DOHH2 (cell line): ENCODE data around the gene ANAPC2.

ENCODE experiments used
- H3F3A ChIP-seq: fragments of 200-600 bp; sonication (generic), shearing (Covaris generic); 2 replicates; pipeline ENCODE4 v1.6.0; 2016; ENCODE audit warnings: antibody characterized with exemption, mild to moderate bottlenecking; ENCODE audit not compliant: control insufficient read depth, insufficient read depth
- H3K27ac ChIP-seq: fragments of 200-600 bp; sonication (generic); 2 replicates; pipeline ENCODE4 v1.5.1; 2014; ENCODE audit warnings: low read depth, mild to moderate bottlenecking, low read length, moderate library complexity
- H3K27me3 ChIP-seq: fragments of 200-600 bp; sonication (generic); 2 replicates; pipeline ENCODE4 v1.6.1; 2014; ENCODE audit warnings: mild to moderate bottlenecking, low read length, mixed read lengths; ENCODE audit not compliant: control insufficient read depth
- H3K36me3 ChIP-seq: fragments of 200-600 bp; sonication (generic); 2 replicates; pipeline ENCODE4 v1.6.1; 2014; ENCODE audit warnings: mild to moderate bottlenecking, low read length, moderate library complexity, mixed read lengths; ENCODE audit not compliant: control insufficient read depth
- H3K4me1 ChIP-seq: fragments of 200-600 bp; sonication (generic); 2 replicates; pipeline ENCODE4 v1.6.1; 2014; ENCODE audit warnings: mild to moderate bottlenecking, low read length, mixed read lengths; ENCODE audit not compliant: control insufficient read depth
- H3K4me2 ChIP-seq: fragments of 200-600 bp; sonication (generic); 2 replicates; pipeline ENCODE4 v1.6.0; 2014; ENCODE audit warnings: mild to moderate bottlenecking, low read length, moderate library complexity
- H3K4me3 ChIP-seq: fragments of 200-600 bp; sonication (generic); 2 replicates; pipeline ENCODE4 v1.5.1; 2014; ENCODE audit warnings: mild to moderate bottlenecking, low read length, mixed read lengths
- H3K79me2 ChIP-seq: fragments of 200-600 bp; sonication (generic); 2 replicates; pipeline ENCODE4 v1.6.1; 2014; ENCODE audit warnings: mild to moderate bottlenecking, low read length, mixed read lengths; ENCODE audit not compliant: control insufficient read depth
- H3K9me2 ChIP-seq: fragments of 200-600 bp; sonication (generic); replicated peaks from 2 replicates; pipeline ENCODE4 v1.6.1; 2014; ENCODE audit warnings: mild to moderate bottlenecking, low read length, mixed read lengths; ENCODE audit not compliant: control insufficient read depth
- H3K9me3 ChIP-seq: fragments of 200-600 bp; sonication (generic); 2 replicates; pipeline ENCODE4 v1.6.1; 2014; ENCODE audit warnings: antibody characterized with exemption, low read length, mixed read lengths; ENCODE audit not compliant: control insufficient read depth, insufficient read depth
- H4K20me1 ChIP-seq: fragments of 200-600 bp; sonication (generic); 2 replicates; pipeline ENCODE4 v1.6.0; 2014; ENCODE audit warnings: low read depth, mild to moderate bottlenecking, antibody characterized with exemption, low read length, moderate library complexity; ENCODE audit not compliant: control insufficient read depth, insufficient read depth
- CTCF ChIP-seq: fragments of 200-600 bp; sonication (generic); IDR thresholded peaks from one replicate; pipeline ENCODE4 v1.5.1; 2014; ENCODE audit warnings: antibody characterized with exemption, mild to moderate bottlenecking, low read depth, low read length; ENCODE audit not compliant: poor library complexity, severe bottlenecking
- EZH2phosphoT487 ChIP-seq: fragments of 200-600 bp; sonication (generic); IDR thresholded peaks from 2 replicates; pipeline ENCODE4 v1.6.1; 2017; ENCODE audit warnings: borderline replicate concordance, mild to moderate bottlenecking, antibody characterized with exemption, low read length, moderate library complexity, mixed read lengths

ANAPC2 gene

GRCh38 chr9:137188490-137189296 is at the start of gene ANAPC2, which contains the start of gene SSNA1:
ANAPC2 (minus strand) TSS chr9:137188560; CDS start chr9:137188532, 28 bp downstream.
SSNA1 (plus strand) TSS chr9:137188676; CDS start chr9:137188727, 51 bp downstream.
- peak within 1 kb of the TSS; percentile 83 for H3K27ac ChIP-seq
- no peaks in the 10 kb centered on the region for H3K9me2 ChIP-seq
- no peaks in the 10 kb centered on the region for H4K20me1 ChIP-seq
- no peaks in the 10 kb centered on the region for H3K27me3 ChIP-seq
- TF ChIP-seq CTCF (peak; percentile 70), EZH2phosphoT487 (no peak)
- no peaks in the 10 kb centered on the region for H3F3A ChIP-seq
- peaks cover 29% of the 10 kb centered on the region for H3K4me1 ChIP-seq
- no peaks in the 10 kb centered on the region for H3K9me3 ChIP-seq
- H3K4me2 ChIP-seq: peak within 1 kb of the TSS; percentile 72
- H3K36me3 ChIP-seq: peaks cover 52% of the 10 kb centered on the region
- peak within 1 kb of the TSS; percentile 95 for H3K4me3 ChIP-seq
- peaks cover 59% of the 10 kb centered on the region for H3K79me2 ChIP-seq

DNA sequence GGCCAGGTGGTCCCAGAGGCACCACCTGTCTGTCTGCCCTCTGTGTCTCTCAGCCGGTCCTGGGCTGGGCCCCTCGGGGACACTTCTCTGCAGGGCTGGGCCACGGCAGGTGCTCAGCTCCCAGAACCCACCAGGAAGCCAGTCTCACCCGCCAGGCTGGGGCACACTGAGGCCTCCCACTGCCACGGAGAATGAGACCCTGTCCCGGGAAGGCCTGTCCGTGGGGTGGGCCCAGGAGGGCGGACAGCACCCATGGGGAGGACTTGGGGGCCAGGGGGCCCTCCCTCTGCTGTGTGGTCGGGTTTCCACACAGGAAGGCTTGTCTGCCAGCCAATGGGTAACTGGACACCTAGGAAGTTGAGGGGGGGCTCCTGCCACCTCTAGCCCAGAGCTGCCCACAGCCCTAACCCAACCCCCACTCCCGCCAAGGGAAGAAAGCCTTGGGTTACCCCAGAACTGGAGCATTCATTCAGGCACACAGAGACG is 48.6 kb upstream of the ANAPC2 start:
- Histone ChIP-seq H3K79me2 (peaks cover 41% of the 10 kb centered on the region), H3K4me2 (peak overlapping the region; percentile 66), H3K27ac (peak overlapping the region; percentile 24; the same call in 1 of the 2 replicates), H3K4me1 (peaks cover 53% of the 10 kb centered on the region), H3F3A (peaks cover 2% of the 10 kb centered on the region), H3K36me3 (peaks cover 8% of the 10 kb centered on the region), H3K4me3 (peak overlapping the region; percentile 59), H3K27me3 (no peaks in the 10 kb centered on the region), H3K9me2 (no peaks in the 10 kb centered on the region), H4K20me1 (peaks cover 4% of the 10 kb centered on the region), H3K9me3 (no peaks in the 10 kb centered on the region)
- no peak for TF ChIP-seq CTCF
- no peak for TF ChIP-seq EZH2phosphoT487

DNA sequence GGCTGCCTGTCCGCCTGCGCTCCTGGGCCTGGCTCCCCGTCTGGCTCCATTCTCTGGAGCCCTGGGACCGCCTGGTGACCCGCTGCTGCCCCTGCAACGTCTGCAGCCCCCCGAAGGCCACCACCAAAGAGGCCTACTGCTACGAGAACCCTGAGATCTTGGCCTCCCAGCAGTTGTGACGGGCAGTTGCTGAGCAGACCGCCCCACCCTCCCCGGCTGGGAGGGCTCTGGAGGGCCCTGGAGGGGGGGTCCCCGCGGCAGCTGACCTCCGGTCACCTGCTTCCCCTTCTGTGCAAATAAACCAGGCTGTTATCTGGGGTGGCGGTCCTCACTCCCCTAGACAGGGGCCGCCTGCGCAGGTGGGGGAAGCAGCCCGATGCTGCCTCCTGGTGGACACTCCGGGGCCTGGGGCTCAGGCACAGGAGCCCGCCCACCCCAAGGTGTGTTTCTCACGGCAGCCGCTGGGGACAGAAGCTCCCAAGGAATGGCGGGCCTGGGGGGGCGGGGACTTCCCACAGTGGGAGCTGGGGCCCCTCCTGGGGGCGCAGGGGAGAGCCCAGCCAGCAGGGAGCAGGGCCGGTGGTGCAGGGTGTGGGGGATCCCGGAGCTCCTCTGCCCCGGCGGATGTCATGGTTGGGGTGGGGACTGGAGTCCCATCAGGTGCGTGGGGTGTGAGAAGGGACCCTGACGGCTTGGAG is 48.0 kb upstream of the ANAPC2 start:
- no peaks in the 10 kb centered on the region for H4K20me1 ChIP-seq
- no peaks in the 10 kb centered on the region for H3K27me3 ChIP-seq
- peak overlapping the region; percentile 59 for H3K4me3 ChIP-seq
- peaks cover 35% of the 10 kb centered on the region for H3K79me2 ChIP-seq
- H3K9me3 ChIP-seq: no peaks in the 10 kb centered on the region
- peaks cover 3% of the 10 kb centered on the region for H3K36me3 ChIP-seq
- no peaks in the 10 kb centered on the region for H3F3A ChIP-seq
- TF ChIP-seq CTCF (peak; percentile 100), EZH2phosphoT487 (no peak)
- no peaks in the 10 kb centered on the region for H3K9me2 ChIP-seq
- peak overlapping the region; percentile 24; the same call in 1 of the 2 replicates for H3K27ac ChIP-seq
- H3K4me2 ChIP-seq: peak overlapping the region; percentile 66
- peaks cover 52% of the 10 kb centered on the region for H3K4me1 ChIP-seq
